ENCODE results near the gene ADAMTS13. TPM values are rescaled to one million over a fixed set of nuclear protein-coding genes. Genes with fewer than 3 reads are reported as not detected.

Gene ADAMTS13
- total and polyA plus RNA-seq, 7 donors: 0.60 to 3.4 (median 0.82) TPM

GRCh38 chr9:133382507-133383141 is 39.5 kb upstream of the ADAMTS13 start:
- H3K4me3 ChIP-seq: no peak overlapping the region
- H3K27ac ChIP-seq: no peak overlapping the region
- 82 to 93% methylated on average over 4 of the region's 4 CpGs for WGBS, 2 donors
- no peaks in the 10 kb centered on the region for H3K27me3 ChIP-seq
- no peaks in the 10 kb centered on the region for H3K9me3 ChIP-seq
- intact Hi-C loops (cut with DNase I): no loop called here
- H3K4me1 ChIP-seq: no peaks in the 10 kb centered on the region
- TF ChIP-seq EP300 (IDR thresholded peaks at IDR 0.05) (no peak), POLR2AphosphoS5 (IDR thresholded peaks at IDR 0.05) (no peak), CTCF (IDR thresholded peaks at IDR 0.05) (no peak), POLR2A (IDR thresholded peaks at IDR 0.05) (no peak)
- DNase-seq: no peak
- H3K36me3 ChIP-seq: no peaks in the 10 kb centered on the region

GRCh38 chr9:133383438-133383837 is 38.7 kb upstream of the ADAMTS13 start:
- Histone ChIP-seq H3K36me3 (no peaks in the 10 kb centered on the region), H3K27me3 (no peaks in the 10 kb centered on the region), H3K9me3 (no peaks in the 10 kb centered on the region), H3K4me3 (no peak overlapping the region), H3K27ac (no peak overlapping the region), H3K4me1 (no peaks in the 10 kb centered on the region)
- 94 to 96% methylated on average over 3 of the region's 3 CpGs for WGBS, 2 donors
- DNase-seq: no peak
- intact Hi-C loops (cut with DNase I): no loop called here
- TF ChIP-seq CTCF (IDR thresholded peaks at IDR 0.05) (no peak), POLR2AphosphoS5 (IDR thresholded peaks at IDR 0.05) (no peak), POLR2A (IDR thresholded peaks at IDR 0.05) (no peak), EP300 (IDR thresholded peaks at IDR 0.05) (no peak)

- TF ChIP-seq POLR2AphosphoS5 (IDR thresholded peaks at IDR 0.05): no peak
- Histone ChIP-seq H3K27ac (no peak overlapping the region), H3K4me1 (no peaks in the 10 kb centered on the region), H3K36me3 (no peaks in the 10 kb centered on the region), H3K9me3 (no peaks in the 10 kb centered on the region), H3K4me3 (no peak overlapping the region), H3K27me3 (peaks cover 0 to 8% (median 0%) of the 10 kb centered on the region in 3 donors)
- WGBS, 2 donors: 86 to 88% methylated on average over 17 of the region's 17 CpGs
- DNase-seq: no peak
- intact Hi-C loops (cut with DNase I): no loop called here
Observed at GRCh38 chr9:133384736-133385321, 37.3 kb upstream of the ADAMTS13 start.

GRCh38 chr9:133385452-133385851 is 36.7 kb upstream of the ADAMTS13 start:
- TF ChIP-seq EP300 (IDR thresholded peaks at IDR 0.05): no peak
- TF ChIP-seq POLR2AphosphoS5 (IDR thresholded peaks at IDR 0.05): no peak
- TF ChIP-seq POLR2A (IDR thresholded peaks at IDR 0.05): no peak
- TF ChIP-seq CTCF (IDR thresholded peaks at IDR 0.05): no peak
- no peak for DNase-seq

GRCh38 chr9:133386338-133386737 is 35.8 kb upstream of the ADAMTS13 start:
- Histone ChIP-seq H3K36me3 (no peaks in the 10 kb centered on the region), H3K4me3 (no peak overlapping the region), H3K9me3 (no peaks in the 10 kb centered on the region), H3K4me1 (no peaks in the 10 kb centered on the region), H3K27ac (no peak overlapping the region), H3K27me3 (peaks cover 0 to 17% (median 8%) of the 10 kb centered on the region in 3 donors)
- WGBS, 2 donors: 88 to 90% methylated on average over 13 of the region's 13 CpGs
- no peak for DNase-seq
- intact Hi-C loops (cut with DNase I): no loop called here
- TF ChIP-seq EP300 (IDR thresholded peaks at IDR 0.05) (no peak), POLR2A (IDR thresholded peaks at IDR 0.05) (no peak), CTCF (IDR thresholded peaks at IDR 0.05) (no peak)

More at GRCh38 chr9:133385452-133385851, 36.7 kb upstream of the ADAMTS13 start:
- no peaks in the 10 kb centered on the region for H3K36me3 ChIP-seq
- no peak overlapping the region for H3K4me3 ChIP-seq
- H3K4me1 ChIP-seq: no peaks in the 10 kb centered on the region
- 88 to 90% methylated on average over 14 of the region's 14 CpGs for WGBS, 2 donors
- H3K9me3 ChIP-seq: no peaks in the 10 kb centered on the region
- H3K27me3 ChIP-seq: peaks cover 0 to 11% (median 2%) of the 10 kb centered on the region in 3 donors
- intact Hi-C loops (cut with DNase I): no loop called here
- no peak overlapping the region for H3K27ac ChIP-seq
